Posterior cingulate gyrus (tissue), 11 donors: ENCODE data around the gene SSPN.

Experiments used
- DNase-seq, 10 donors: peaks; one replicate each; pipeline versions ENCODE4 v3.0.0 to v3.0.0-alpha.2; 2020 to 2021; ENCODE audit warnings: mixed read lengths in 3 of 10
- intact Hi-C: fragments of 100-400 bp; cut with DNase I; formaldehyde crosslinking; loops from one replicate; pipeline ENCODE4 v1.15.1; 2023

The SSPN gene

GRCh38 chr12:26279908-26280307 is 84.5 kb downstream of the SSPN start:
- DNase-seq, result no peak
- intact Hi-C loops, result no loop called here

DNA sequence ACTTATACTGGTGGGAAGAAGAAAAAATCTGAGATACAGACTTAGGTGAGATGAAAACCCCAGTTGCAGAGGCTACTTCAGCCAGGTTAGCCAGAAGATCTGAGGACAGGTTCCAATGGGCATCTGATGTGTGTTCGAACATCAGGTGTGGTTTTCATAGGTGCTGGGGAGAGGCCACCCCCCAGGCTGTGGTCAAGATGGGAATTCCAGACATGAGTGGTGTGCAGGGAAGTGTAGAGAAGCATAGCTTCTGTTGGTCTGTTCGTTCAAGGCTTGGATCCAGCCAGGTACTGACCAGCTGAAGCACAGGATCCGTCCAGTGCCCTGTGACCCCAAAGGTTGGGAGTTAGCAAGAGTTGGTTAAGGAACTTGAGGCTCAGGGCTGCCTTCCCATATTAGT is 85.5 kb downstream of the SSPN start:
- DNase-seq, result no peak
- intact Hi-C loops, result no loop called here

- intact Hi-C loops, result no loop called here
- DNase-seq, result no peak
These were observed 85.9 kb downstream of the SSPN start for GRCh38 chr12:26281320-26281719.

GRCh38 chr12:26282339-26282940 is 87.1 kb downstream of the SSPN start:
- intact Hi-C loops, result no loop called here
- DNase-seq, result no peak

GRCh38 chr12:26283046-26283445 is 87.7 kb downstream of the SSPN start:
- DNase-seq, result no peak
- intact Hi-C loops, result no loop called here

GRCh38 chr12:26283617-26284016 is 88.2 kb downstream of the SSPN start:
- no peak for DNase-seq
- intact Hi-C loops, result no loop called here

DNA sequence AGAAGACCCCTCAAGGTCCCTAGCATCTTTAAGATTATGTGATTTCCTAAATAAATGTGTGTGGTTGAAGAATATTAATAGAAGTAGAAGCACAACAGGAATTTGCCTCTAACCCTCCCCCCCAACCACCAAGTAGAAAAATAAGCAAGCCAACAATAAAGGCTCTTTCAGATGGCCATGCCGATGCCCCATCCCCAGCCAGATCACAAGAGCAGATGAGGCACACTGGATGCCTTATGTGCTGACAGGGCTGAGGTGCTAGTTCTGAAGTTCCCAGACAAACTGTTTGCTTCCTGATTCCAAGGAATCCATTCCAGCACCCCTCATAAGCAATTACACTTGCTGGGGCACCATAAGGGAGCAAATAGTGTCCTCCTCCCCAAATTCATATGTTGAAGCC is 90.0 kb downstream of the SSPN start:
- DNase-seq, result no peak
- intact Hi-C loops, result no loop called here

DNA sequence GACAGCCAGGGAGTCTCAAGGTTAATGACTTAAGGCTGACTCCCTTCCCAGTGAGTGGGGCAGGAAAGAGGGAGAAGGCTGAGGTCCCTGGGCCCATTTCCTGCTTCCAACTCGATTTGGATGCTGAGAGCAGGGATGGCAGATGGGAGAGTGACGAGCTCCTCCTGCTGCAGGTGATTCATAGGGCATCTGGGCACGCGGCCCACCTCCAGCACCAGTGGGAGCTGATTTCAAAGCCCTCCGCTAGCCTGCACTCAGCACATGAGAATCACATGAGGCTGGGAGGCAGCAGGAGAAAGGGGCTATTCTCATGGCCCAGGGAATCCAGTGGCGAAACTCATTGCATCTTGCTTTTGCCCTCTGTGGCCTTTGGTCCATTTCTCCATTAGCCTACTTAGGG is 90.8 kb downstream of the SSPN start:
- peak in 5 of 10 donors; percentile 29 to 86 (median 75) for DNase-seq
- intact Hi-C loops, result no loop called here

- peak in 8 of 10 donors; percentile 22 to 88 (median 46) for DNase-seq
These were observed 92.5 kb downstream of the SSPN start for GRCh38 chr12:26287671-26288381.

GRCh38 chr12:26290565-26290964 is 95.2 kb downstream of the SSPN start:
- intact Hi-C loops, result no loop called here
- no peak for DNase-seq

More at GRCh38 chr12:26287671-26288381, 92.5 kb downstream of the SSPN start:
- intact Hi-C loops, result no loop called here

GRCh38 chr12:26292596-26292995 is 97.2 kb downstream of the SSPN start:
- DNase-seq, result no peak
- intact Hi-C loops, result no loop called here

DNA sequence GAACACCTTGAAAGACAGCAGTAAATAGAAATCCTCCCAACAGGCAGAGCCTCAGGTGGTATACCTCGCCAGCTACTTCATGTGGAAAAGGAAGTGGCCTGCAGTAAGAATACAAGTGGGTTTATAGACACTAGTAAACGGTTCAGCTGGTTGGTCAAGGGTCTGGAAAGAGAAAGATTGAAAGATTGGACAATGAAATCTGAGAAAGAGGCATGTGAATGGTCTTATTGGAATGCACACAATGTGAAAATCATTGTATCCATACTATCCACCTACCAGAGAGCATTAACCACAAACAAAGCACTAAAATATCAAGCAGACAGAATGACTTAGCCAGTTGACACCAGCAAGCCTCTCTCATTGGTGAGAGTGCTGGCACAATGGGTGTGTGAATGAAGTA is 98.2 kb downstream of the SSPN start:
- intact Hi-C loops, result no loop called here
- DNase-seq, result no peak

DNA sequence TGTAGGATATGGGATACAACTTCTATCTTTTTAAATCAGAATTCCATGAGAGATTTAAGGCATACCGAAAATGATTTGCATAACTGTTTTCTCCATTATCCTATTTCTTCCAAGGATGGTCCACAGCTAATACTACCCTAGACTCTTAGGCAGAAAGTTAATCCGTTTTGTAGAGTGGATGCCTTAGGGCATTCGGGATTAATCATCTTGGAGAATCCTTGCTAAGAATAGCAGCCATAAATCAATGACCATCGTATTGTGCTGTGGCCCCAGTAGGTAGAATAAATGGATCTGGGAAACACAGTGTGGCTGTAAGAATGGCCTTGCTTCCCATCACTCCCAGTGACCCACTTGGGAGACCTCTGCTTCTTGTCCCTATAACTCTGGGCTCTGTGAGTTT is 99.6 kb downstream of the SSPN start:
- intact Hi-C loops, result no loop called here
- DNase-seq, result no peak

DNA sequence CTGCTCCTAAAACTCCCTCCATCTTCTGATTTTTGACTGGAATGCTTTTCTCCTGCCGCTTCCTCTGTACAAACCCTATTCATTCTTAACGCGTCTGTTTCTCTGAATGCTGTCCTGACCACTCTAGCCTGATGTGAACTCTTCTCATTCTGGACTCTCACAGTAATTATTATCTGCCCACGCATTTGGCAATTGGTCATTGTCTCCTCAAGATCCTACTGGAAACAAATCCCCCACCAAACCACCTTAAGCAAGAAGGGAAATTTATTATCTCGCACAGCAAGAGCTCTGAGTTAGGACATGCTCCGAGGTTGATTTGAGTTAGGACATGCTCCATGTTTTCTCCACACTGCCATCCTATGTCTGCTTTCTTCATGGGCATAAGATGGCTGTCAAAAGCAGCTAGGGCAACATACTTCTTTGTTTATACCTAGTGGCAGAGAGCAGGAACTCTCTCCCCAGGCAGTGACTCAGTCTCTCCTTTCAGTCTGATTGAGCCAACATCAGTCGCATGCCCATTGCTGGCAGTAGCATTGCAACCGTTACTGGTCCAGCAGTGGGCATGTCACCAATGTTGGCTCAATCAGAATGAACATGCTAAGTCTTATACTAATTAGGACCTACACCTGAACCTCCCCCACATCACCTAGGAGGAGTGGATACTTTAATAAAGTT is 102.2 kb downstream of the SSPN start:
- intact Hi-C loops, result no loop called here
- no peak for DNase-seq

GRCh38 chr12:26298785-26299621 is 103.6 kb downstream of the SSPN start:
- no peak for DNase-seq
- intact Hi-C loops, result no loop called here

DNA sequence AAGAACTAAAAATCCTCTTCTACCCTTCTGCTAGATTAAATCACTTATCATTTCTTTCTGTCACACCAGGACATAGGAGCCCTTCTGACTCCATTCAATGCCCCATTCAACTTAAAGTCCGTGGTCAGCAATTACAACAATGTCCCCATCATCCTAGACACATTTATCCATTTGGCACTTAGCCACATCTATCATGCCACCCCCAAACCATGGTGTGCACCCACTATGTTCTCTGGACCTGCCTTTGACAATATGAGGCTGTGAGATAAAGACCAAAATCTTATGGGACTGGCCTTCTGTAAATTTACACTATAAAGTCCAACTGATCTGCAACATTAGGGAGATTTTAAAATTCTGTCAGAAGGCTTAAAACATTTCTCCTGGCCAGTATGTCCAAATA is 104.4 kb downstream of the SSPN start:
- intact Hi-C loops, result no loop called here
- DNase-seq, result no peak
